Measurements from ENCODE around the gene ZP2. TPM values are rescaled to one million over a fixed set of nuclear protein-coding genes. Genes with fewer than 3 reads are reported as not detected.

The ZP2 gene
- total and polyA plus RNA-seq, 9 of the 15 experiments (the other 6 are each of a cell fraction or from before 2014, with no cell fraction given), result not detected

- H3K36me3 ChIP-seq (ENCODE audit: control insufficient read depth, insufficient read depth, low read length), result peaks cover 22% of the 10 kb centered on the region
- no peaks in the 10 kb centered on the region for H3K9me3 ChIP-seq (replicated peaks; ENCODE audit: control insufficient read depth, insufficient read depth, low read depth, low read length)
- no peaks in the 10 kb centered on the region for H3K27me3 ChIP-seq (ENCODE audit: control insufficient read depth in 2 of 2, insufficient read depth in 2 of 2, low read length in 2 of 2)
- POLR2A ChIA-PET, result interaction anchor here (0.6 to 1.2 kb wide), 5 partner anchors 58 to 1467 kb away, joined by 3 to 4 read pairs (median 3); no protein-coding TSS in a partner anchor
- no peaks in the 10 kb centered on the region for H4K20me1 ChIP-seq (replicated peaks; ENCODE audit: control insufficient read depth, insufficient read depth, low read length)
- H3K27ac ChIP-seq (ENCODE audit: extremely low read depth, low read depth, low read length), result no peak overlapping the region; the same call in 2 of the 3 replicates
- in situ Hi-C loops (cut with MboI) (loop anchor here (5.0 to 10.0 kb wide), 2 partner anchors 398 to 1155 kb away; no protein-coding TSS in a partner anchor), intact Hi-C loops (cut with micrococcal nuclease) (loop anchor here (5.0 to 10.0 kb wide), 2 partner anchors 395 to 1038 kb away; no protein-coding TSS in a partner anchor)
- peak overlapping the region; percentile 99 for H2AFZ ChIP-seq (ENCODE audit: low read depth, low read length)
- ATAC-seq (peak; percentile 58), FAIRE-seq (no peak), DNase-seq (ENCODE audit: extremely low read depth in 1 of 4, low spot score in 3 of 4) (peak; percentile 29 to 46 (median 38))
- H3K9me1 ChIP-seq (ENCODE audit: control insufficient read depth, insufficient read depth, low read length), result no peaks in the 10 kb centered on the region
- peaks cover 3% of the 10 kb centered on the region; the same call in 1 of the 3 replicates for H3K79me2 ChIP-seq (ENCODE audit: control insufficient read depth, insufficient read depth, low read length)
- H3K4me2 ChIP-seq (ENCODE audit: insufficient read depth, low read length), result peak overlapping the region; percentile 86
- peaks cover 10 to 17% of the 10 kb centered on the region in 2 experiments for H3K4me1 ChIP-seq (replicated peaks in 1 of 2; ENCODE audit: control insufficient read depth in 2 of 2, insufficient read depth in 2 of 2, low read length in 2 of 2)
- CTCF ChIA-PET (ENCODE audit: low intra/inter-chr PET ratio), result no interaction called here
- H3K9ac ChIP-seq (ENCODE audit: insufficient read depth in 1 of 2, low read depth in 2 of 2, low read length in 2 of 2), result peak overlapping the region; percentile 68 to 90
- H3K4me3 ChIP-seq, result peak overlapping the region; percentile 70
- TSS peak; percentile 40 for BruUV-seq (replicated peaks)
- WGBS (ENCODE audit: insufficient coverage, low coverage, missing lambda C conversion rate), result 4% methylated on average over 21 of the region's 27 CpGs
- 0 out of 2 replicates have a peak, but pooled peaks have one; percentile 2 for TF ChIP-seq ZBTB40 (IDR thresholded peaks at IDR 0.05)
- no peak for TF ChIP-seq ZBTB40 (CRISPR knock-in tag; IDR thresholded peaks at IDR 0.05)
Measured at GRCh38 chr16:21159281-21159951, 52.0 kb downstream of the ZP2 start.
